Measurements from ENCODE around the gene OSBPL3.

Gene OSBPL3

GRCh38 chr7:24843821-24844434 is 136.1 kb downstream of the OSBPL3 start:
- Histone ChIP-seq H3F3A (ENCODE audit: insufficient read depth, low read length) (no peaks in the 10 kb centered on the region), H3K4me3 (ENCODE audit: low read length) (no peak overlapping the region), H3K9ac (ENCODE audit: low read length) (no peak overlapping the region), H3K36me3 (replicated peaks; ENCODE audit: insufficient read depth, low read length) (no peaks in the 10 kb centered on the region; the same call in 1 of the 2 replicates), H3K27me3 (replicated peaks; ENCODE audit: insufficient read depth, low read length) (no peaks in the 10 kb centered on the region), H3K9me2 (replicated peaks; ENCODE audit: insufficient read depth, low read length) (no peaks in the 10 kb centered on the region), H2AFZ (ENCODE audit: low read length) (no peak overlapping the region), H4K20me1 (ENCODE audit: insufficient read depth, low read length) (no peaks in the 10 kb centered on the region), H3K9me3 (replicated peaks; ENCODE audit: insufficient read depth, low read length) (no peaks in the 10 kb centered on the region), H3K4me1 (ENCODE audit: low read length) (no peaks in the 10 kb centered on the region), H3K4me2 (ENCODE audit: low read depth, low read length) (no peak overlapping the region), H3K27ac (ENCODE audit: low read length) (no peak overlapping the region), H3K79me2 (ENCODE audit: low read length) (no peaks in the 10 kb centered on the region)
- no peak for DNase-seq
- TF ChIP-seq CTCF (IDR thresholded peaks at IDR 0.05; ENCODE audit: low read length) (no peak), EZH2phosphoT487 (IDR thresholded peaks at IDR 0.05; ENCODE audit: low read length) (no peak), EZH2 (optimal IDR thresholded peaks at IDR 0.05; ENCODE audit: low read depth, low read length) (no peak)

GRCh38 chr7:24842449-24843241 is 137.3 kb downstream of the OSBPL3 start:
- Histone ChIP-seq H3K79me2 (ENCODE audit: low read length) (no peaks in the 10 kb centered on the region), H3K36me3 (replicated peaks; ENCODE audit: insufficient read depth, low read length) (no peaks in the 10 kb centered on the region; the same call in 1 of the 2 replicates), H3K4me2 (ENCODE audit: low read depth, low read length) (no peak overlapping the region), H3K4me3 (ENCODE audit: low read length) (no peak overlapping the region), H3K9me2 (replicated peaks; ENCODE audit: insufficient read depth, low read length) (no peaks in the 10 kb centered on the region), H3K27me3 (replicated peaks; ENCODE audit: insufficient read depth, low read length) (no peaks in the 10 kb centered on the region), H3K9me3 (replicated peaks; ENCODE audit: insufficient read depth, low read length) (no peaks in the 10 kb centered on the region), H3K9ac (ENCODE audit: low read length) (no peak overlapping the region), H3K4me1 (ENCODE audit: low read length) (peaks cover under 1% of the 10 kb centered on the region; the same call in 1 of the 2 replicates), H2AFZ (ENCODE audit: low read length) (no peak overlapping the region), H3F3A (ENCODE audit: insufficient read depth, low read length) (no peaks in the 10 kb centered on the region), H4K20me1 (ENCODE audit: insufficient read depth, low read length) (no peaks in the 10 kb centered on the region), H3K27ac (ENCODE audit: low read length) (no peak overlapping the region)
- TF ChIP-seq CTCF (IDR thresholded peaks at IDR 0.05; ENCODE audit: low read length), result no peak
- no peak for TF ChIP-seq EZH2 (optimal IDR thresholded peaks at IDR 0.05; ENCODE audit: low read depth, low read length)
- TF ChIP-seq EZH2phosphoT487 (IDR thresholded peaks at IDR 0.05; ENCODE audit: low read length), result no peak
- DNase-seq, result no peak

- TF ChIP-seq EZH2 (optimal IDR thresholded peaks at IDR 0.05; ENCODE audit: low read depth, low read length), result no peak
- Histone ChIP-seq H3K9me3 (replicated peaks; ENCODE audit: insufficient read depth, low read length) (no peaks in the 10 kb centered on the region), H3K9me2 (replicated peaks; ENCODE audit: insufficient read depth, low read length) (no peaks in the 10 kb centered on the region), H3K4me1 (ENCODE audit: low read length) (peaks cover 7% of the 10 kb centered on the region), H3K27me3 (replicated peaks; ENCODE audit: insufficient read depth, low read length) (no peaks in the 10 kb centered on the region), H3K9ac (ENCODE audit: low read length) (no peak overlapping the region), H4K20me1 (ENCODE audit: insufficient read depth, low read length) (no peaks in the 10 kb centered on the region), H3K36me3 (replicated peaks; ENCODE audit: insufficient read depth, low read length) (no peaks in the 10 kb centered on the region; the same call in 1 of the 2 replicates), H3K4me3 (ENCODE audit: low read length) (no peak overlapping the region), H3F3A (ENCODE audit: insufficient read depth, low read length) (no peaks in the 10 kb centered on the region), H3K4me2 (ENCODE audit: low read depth, low read length) (no peak overlapping the region), H3K79me2 (ENCODE audit: low read length) (no peaks in the 10 kb centered on the region), H3K27ac (ENCODE audit: low read length) (no peak overlapping the region), H2AFZ (ENCODE audit: low read length) (no peak overlapping the region)
- DNase-seq, result no peak
These were observed 137.9 kb downstream of the OSBPL3 start for GRCh38 chr7:24842029-24842428.

Data from MM.1S (cell line).